Measurements from ENCODE around the gene MACF1. TPM values are rescaled to one million over a fixed set of nuclear protein-coding genes. Genes with fewer than 3 reads are reported as not detected.

The MACF1 gene
- total and polyA plus RNA-seq, 2 of the 13 experiments (the other 11 are each of a cell fraction or from before 2014, with no cell fraction given) = 36.7 to 65.4 TPM

GRCh38 chr1:39407896-39408640 is 203.6 kb downstream of the MACF1 start (continued):
- TF ChIP-seq ZNF879 (CRISPR knock-in tag; IDR thresholded peaks at IDR 0.05) (0 out of 2 replicates have a peak, but pooled peaks have one; percentile 45), CREB3 (CRISPR knock-in tag; IDR thresholded peaks at IDR 0.05) (no peak), CBX1 (IDR thresholded peaks at IDR 0.05; ENCODE audit: low read depth) (no peak), ARID2 (CRISPR knock-in tag; IDR thresholded peaks at IDR 0.05; ENCODE audit: borderline replicate concordance) (0 out of 2 replicates have a peak, but pooled peaks have one; percentile 55), ZBTB7B (CRISPR knock-in tag; IDR thresholded peaks at IDR 0.05) (no peak), TBX2 (CRISPR knock-in tag; IDR thresholded peaks at IDR 0.05; ENCODE audit: borderline replicate concordance) (no peak), NBN (conservative IDR thresholded peaks at IDR 0.05) (no peak), PAXIP1 (CRISPR knock-in tag; conservative IDR thresholded peaks at IDR 0.05) (peak; percentile 65), SNRNP70 (IDR thresholded peaks at IDR 0.05; ENCODE audit: low read depth, low read length) (no peak), CREBL2 (CRISPR knock-in tag; IDR thresholded peaks at IDR 0.05; ENCODE audit: borderline replicate concordance) (no peak), ZNF281 (CRISPR knock-in tag; IDR thresholded peaks at IDR 0.05; ENCODE audit: borderline replicate concordance) (0 out of 2 replicates have a peak, but pooled peaks have one; percentile 48), TRIM22 (IDR thresholded peaks at IDR 0.05) (no peak), CERS6 (CRISPR knock-in tag; IDR thresholded peaks at IDR 0.05) (no peak), ZC3H13 (CRISPR knock-in tag; IDR thresholded peaks at IDR 0.05) (no peak), HMG20B (CRISPR knock-in tag; conservative IDR thresholded peaks at IDR 0.05) (no peak), MEF2D (CRISPR knock-in tag; IDR thresholded peaks at IDR 0.05) (no peak; the same call in 1 of the 2 replicates), RARA (CRISPR knock-in tag; IDR thresholded peaks at IDR 0.05) (peak; percentile 26; the same call in 1 of the 2 replicates), ZNF557 (CRISPR knock-in tag; IDR thresholded peaks at IDR 0.05) (no peak), ZNF468 (CRISPR knock-in tag; IDR thresholded peaks at IDR 0.05) (no peak), AGO1 (IDR thresholded peaks at IDR 0.05; ENCODE audit: low read depth, low read length, poor library complexity, severe bottlenecking) (no peak)

Data from HepG2 (cell line).